Activated T-cell treated with anti-CD3 and anti-CD28 coated beads for 4 hours (primary cell): ENCODE results near the gene CCL3.
"Not testable (repeated sequence)": the region's sequence is repeated elsewhere in the genome, so short reads cannot be mapped to it uniquely, and the experiment has no call there.

Experiments
- DNase-seq: peaks from one replicate; pipeline ENCODE4 v3.0.0-alpha.2; 2020

Gene CCL3

GRCh38 chr17:36089888-36090836, at the start of gene CCL3:
Gene CCL3, minus strand, starts transcription at chr17:36090143. Its CDS starts 85 bp downstream, at chr17:36090058.
- DNase-seq = no peak

GRCh38 chr17:36136439-36136838, 46.5 kb upstream of the CCL3 start:
- no peak for DNase-seq

GRCh38 chr17:36136036-36136435, 46.1 kb upstream of the CCL3 start:
- no peak for DNase-seq

- no peak for DNase-seq
These were observed 45.5 kb upstream of the CCL3 start for GRCh38 chr17:36135465-36135864.

- DNase-seq = no peak
These were observed 43.8 kb upstream of the CCL3 start for GRCh38 chr17:36133602-36134236.

- no peak for DNase-seq
These were observed 42.5 kb upstream of the CCL3 start for GRCh38 chr17:36132421-36132831.

- DNase-seq = no peak
These were observed 42.0 kb upstream of the CCL3 start for GRCh38 chr17:36131931-36132330.

- DNase-seq = no peak
These were observed 41.5 kb upstream of the CCL3 start for GRCh38 chr17:36131421-36131820.

- no peak for DNase-seq
These were observed 40.4 kb upstream of the CCL3 start for GRCh38 chr17:36130346-36130745.

- DNase-seq = no peak
These were observed 39.7 kb upstream of the CCL3 start for GRCh38 chr17:36129616-36130015.

- DNase-seq = no peak
These were observed 38.6 kb upstream of the CCL3 start for GRCh38 chr17:36128411-36128978.

- no peak for DNase-seq
These were observed 38.0 kb upstream of the CCL3 start for GRCh38 chr17:36127911-36128310.

GRCh38 chr17:36127199-36127893, 37.4 kb upstream of the CCL3 start:
- no peak for DNase-seq

- DNase-seq = no peak
These were observed 35.2 kb upstream of the CCL3 start for GRCh38 chr17:36124879-36125824.

- no peak for DNase-seq
These were observed 33.5 kb upstream of the CCL3 start for GRCh38 chr17:36123431-36123830.

- not testable (repeated sequence) for DNase-seq
These were observed 31.2 kb upstream of the CCL3 start for GRCh38 chr17:36121099-36121498.

GRCh38 chr17:36120221-36120620, 30.3 kb upstream of the CCL3 start:
- no peak for DNase-seq

- DNase-seq = no peak
These were observed 28.8 kb upstream of the CCL3 start for GRCh38 chr17:36118477-36119353.

- DNase-seq = no peak
These were observed 27.8 kb upstream of the CCL3 start for GRCh38 chr17:36117505-36118382.

- DNase-seq = not testable (repeated sequence)
These were observed 25.7 kb upstream of the CCL3 start for GRCh38 chr17:36115649-36115977.
